GM19372 (cell line): ENCODE measurements around the gene CDK10.

Experiments used
- ATAC-seq: cut with Tn5 transposase; IDR thresholded peaks from one replicate; pipeline ENCODE4 v1.9.1; 2021; ENCODE audit warnings: mild to moderate bottlenecking, low read depth, moderate library complexity; ENCODE audit not compliant: unreplicated experiment

Gene CDK10

DNA sequence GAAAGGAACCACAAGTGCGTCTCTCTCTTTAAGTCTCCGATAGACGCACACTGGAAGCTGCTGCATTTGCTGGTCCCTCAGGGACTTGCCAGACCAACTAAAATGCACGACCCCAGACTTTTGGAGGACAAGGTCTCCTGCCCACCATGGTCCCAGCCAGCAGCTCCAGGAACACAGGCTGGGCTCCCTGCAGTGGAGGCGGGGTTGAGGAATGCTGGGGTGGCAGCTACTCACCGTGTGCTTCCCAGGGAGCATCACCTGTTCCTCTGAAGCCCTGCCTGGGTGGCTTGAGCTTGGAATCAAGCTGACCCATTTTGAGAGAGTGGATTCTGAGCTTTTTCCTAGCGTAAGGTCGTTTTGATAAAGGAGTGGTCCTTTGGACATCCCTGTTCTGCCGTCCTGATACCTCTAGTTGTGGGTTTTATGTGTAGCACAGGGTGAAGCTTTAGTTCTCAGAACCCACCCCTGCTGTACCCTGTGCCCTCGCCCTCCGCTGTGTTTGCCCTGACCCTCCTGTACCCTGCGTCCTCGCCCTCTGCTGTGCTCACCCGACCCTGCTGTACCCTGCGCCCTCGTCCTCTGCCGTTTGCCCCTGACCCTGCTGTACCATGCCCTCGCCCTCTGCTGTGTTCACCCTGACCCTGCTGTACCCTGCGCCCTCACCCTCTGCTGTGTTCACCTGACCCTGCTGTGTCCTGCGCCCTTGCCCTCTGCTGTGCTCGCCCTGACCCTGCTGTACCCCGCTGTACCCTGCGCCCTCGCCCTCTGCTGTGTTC lies 45.8 kb downstream of the CDK10 start:
- ATAC-seq, result no peak

DNA sequence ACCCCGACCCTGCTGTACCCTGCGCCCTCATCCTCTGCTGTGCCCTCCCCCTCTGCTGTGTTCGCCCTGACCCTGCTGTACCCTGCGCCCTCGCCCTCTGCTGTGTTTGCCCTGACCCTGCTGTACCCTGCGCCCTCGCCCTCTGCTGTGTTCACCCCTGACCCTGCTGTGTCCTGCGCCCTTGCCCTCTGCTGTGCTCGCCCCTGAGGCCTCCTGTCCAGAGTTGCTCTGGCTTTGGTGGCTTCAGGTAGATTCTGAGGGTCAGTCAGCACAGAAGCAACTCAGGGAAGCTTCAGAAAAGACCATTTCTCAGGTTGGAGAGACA lies 46.4 kb downstream of the CDK10 start:
- no peak for ATAC-seq

GRCh38 chr16:89733322-89733721 lies 46.8 kb downstream of the CDK10 start:
- ATAC-seq, result no peak

DNA sequence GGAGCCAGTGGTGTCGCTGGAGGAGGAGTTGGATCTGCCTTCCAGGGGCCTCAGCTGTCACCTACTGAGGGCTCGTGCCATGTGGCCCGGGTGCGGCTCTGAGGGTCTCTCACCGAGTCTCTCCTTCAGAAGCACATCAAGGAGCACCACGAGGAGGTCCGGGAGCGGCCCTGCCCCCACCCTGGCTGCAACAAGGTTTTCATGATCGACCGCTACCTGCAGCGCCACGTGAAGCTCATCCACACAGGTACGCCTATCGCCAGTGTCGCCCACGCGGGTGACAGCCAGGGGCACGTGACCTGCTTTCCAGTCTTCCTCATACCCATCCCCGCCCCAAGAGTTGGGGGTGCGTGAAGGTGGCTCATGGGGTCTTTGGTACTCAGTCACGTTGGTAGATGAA lies 47.3 kb downstream of the CDK10 start:
- ATAC-seq, result no peak

DNA sequence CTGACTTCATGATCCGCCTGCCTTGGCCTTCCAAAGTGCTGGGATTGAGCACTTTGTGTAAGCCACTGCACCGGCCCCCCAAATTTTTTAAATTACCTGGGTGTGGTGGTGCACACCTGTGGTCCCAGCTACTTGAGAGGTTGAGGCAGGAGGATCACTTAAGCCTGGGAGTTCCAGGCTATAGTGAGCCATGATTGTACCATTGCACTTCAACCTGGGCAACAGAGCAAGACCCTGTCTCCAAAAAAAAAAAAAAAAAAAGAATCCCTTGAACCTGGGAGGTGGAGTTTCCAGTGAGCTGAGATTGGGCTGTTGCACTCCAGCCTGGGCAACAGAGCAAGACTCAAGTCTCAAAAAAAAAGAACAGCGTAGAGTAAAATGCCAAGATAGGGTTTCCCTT lies 50.1 kb downstream of the CDK10 start:
- ATAC-seq, result no peak

DNA sequence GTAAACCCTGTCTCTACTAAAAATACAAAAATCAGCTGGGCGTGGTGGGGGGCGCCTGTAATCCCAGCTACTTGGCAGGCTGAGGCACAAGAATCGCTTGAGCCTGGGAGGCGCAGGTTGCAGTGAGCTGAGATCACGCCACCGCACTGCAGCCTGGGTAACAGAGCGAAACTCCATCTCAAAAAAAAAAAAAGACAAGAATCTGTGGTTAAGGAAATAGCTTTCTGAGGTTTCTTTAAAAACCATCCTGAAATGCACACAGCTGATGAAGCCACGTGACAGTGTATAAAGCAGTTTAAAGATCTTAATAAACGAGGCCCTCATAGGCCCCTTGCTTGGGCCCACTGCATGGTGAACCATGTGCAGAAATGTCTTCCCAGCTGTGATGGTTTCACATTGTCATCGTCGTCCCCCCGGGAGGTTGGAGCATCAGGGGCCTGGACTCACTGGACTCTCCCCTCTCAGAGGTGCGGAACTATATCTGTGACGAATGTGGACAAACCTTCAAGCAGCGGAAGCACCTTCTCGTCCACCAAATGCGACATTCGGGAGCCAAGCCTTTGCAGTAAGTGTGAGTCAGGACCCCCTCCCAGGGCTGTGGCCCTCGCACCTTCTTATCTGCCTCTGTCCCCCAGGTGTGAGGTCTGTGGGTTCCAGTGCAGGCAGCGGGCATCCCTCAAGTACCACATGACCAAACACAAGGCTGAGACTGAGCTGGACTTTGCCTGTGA lies 51.0 kb downstream of the CDK10 start:
- ATAC-seq, result no peak

DNA sequence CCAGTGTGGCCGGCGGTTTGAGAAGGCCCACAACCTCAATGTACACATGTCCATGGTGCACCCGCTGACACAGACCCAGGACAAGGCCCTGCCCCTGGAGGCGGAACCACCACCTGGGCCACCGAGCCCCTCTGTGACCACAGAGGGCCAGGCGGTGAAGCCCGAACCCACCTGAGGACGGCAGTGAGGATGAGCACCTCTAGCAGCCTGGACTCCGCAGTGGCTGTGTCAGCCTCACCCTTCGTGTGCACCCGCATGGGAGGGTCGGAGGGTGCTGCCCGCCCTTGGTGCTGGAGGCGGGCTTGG lies 51.5 kb downstream of the CDK10 start:
- no peak for ATAC-seq

DNA sequence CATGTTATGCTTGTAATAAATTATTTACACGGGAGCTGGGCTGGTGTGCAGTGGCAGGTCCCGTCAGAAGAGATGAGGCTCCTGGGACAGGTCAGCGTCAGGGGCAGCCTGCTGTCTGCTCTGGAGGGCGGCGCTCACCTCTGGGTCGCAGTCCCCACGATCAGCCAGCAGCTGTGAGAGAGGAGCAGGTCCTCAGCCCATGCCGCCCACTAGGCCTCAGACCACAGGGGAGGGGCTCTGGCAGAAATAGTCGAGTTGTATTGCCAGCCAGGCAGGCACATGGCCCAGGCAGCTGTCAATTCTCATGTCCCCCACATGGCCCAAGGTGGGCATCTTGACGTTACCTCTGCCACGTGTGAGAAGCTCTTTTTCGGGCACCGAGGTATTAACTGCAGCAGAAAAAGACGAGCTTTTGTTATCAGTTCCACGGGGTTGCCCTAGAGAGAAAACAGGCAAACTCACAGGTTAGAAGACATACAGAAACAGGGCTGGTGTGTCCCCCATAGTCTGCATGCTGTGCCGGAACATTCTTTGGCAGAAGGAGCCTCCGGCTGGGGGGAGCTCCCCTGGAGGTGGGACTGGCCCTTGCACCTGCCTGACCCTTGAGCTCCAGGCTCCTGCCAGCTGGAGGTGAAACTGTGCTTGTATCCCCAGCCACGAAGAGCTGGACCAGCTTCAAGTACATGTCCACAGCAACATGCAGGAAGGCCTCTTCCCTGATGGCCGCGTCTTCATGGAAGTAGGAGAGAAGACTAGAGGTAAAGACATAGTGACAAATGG lies 52.2 kb downstream of the CDK10 start:
- no peak for ATAC-seq

DNA sequence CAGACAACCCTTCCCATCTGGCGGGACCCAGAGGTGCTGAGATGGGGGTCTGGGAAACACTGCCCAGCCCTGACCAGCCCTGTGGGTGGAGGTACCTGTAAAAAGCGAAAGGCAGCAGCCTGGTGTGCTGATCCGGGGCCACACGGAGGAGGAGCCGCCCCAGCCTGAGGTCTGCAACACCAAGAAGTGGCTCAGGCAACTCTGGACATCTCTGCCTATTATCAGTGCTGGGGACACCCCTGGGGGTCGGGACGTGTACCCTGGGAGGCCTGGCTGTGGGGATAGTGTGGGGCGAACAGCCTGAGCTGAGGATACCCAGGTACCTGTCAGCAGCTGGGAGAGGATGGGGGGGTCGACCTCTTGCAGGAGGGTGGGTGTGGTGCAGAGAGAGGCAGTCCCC lies 52.9 kb downstream of the CDK10 start:
- ATAC-seq, result no peak

DNA sequence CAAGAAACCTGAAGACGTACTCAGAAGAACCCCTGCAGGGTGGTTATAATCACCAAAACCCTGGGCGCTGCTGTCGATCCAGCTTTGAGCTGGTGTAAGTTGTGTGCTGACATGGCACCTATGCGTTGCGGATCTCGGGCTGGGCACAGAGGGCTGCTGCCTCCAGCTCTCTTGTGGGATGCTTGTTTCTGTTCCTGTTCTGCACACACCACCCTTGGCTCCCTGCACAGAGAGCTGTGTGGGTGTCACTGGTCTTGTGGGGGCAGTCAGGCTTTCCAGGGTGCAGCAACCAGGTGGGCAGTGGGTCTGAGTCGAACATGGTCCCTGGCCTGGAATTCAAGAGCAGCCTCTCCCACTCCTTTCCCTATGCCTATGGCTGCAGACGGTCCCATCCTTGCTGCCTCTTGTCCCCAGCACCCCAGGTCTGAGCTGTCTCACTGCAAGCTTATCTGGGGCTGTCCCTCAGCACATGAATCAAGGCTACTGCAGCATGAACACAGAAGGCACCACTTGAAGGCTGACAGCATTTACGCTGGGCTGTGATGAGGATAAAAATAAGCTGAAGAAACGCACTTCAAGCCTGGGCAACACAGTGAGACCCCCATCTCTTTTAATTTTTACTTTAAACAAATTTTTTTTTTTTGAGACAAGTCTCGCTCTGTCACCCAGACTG lies 55.0 kb downstream of the CDK10 start:
- ATAC-seq, result no peak

DNA sequence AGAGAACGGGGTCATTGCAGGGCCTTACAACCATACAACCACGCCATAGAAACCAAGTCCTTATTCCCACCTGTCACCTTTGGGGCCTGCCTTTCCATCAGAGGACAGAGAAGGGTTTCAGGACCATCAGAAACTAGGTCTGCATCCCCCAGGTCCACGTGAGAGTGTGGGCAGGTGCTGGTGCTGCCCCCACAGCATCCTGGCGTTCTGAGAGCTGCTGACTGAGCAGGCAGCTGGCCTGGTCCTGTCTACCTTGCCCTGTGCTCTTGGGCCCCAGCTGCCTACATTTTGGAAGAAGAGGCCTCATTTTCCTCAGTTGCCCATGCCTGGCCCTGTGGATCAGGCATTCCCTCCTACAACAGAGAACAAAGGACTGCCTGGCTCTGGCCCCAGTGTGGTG lies 56.5 kb downstream of the CDK10 start:
- ATAC-seq, result no peak

- ATAC-seq, result no peak
Observed at GRCh38 chr16:89744813-89745212, 58.3 kb downstream of the CDK10 start.
